8988T (cell line): ENCODE measurements around the gene HSD17B2.
"Not testable (repeated sequence)": the region's sequence is repeated elsewhere in the genome, so short reads cannot be mapped to it uniquely, and the experiment has no call there.

Source experiments
- DNase-seq: peaks from one replicate; pipeline ENCODE4 v3.0.0; 2011

The HSD17B2 gene

GRCh38 chr16:82137822-82138167 is 102.7 kb downstream of the HSD17B2 start:
- no peak for DNase-seq

- no peak for DNase-seq
These were observed 103.6 kb downstream of the HSD17B2 start for GRCh38 chr16:82138478-82139285.

- not testable (repeated sequence) for DNase-seq
These were observed 104.2 kb downstream of the HSD17B2 start for GRCh38 chr16:82139286-82139571.

DNA sequence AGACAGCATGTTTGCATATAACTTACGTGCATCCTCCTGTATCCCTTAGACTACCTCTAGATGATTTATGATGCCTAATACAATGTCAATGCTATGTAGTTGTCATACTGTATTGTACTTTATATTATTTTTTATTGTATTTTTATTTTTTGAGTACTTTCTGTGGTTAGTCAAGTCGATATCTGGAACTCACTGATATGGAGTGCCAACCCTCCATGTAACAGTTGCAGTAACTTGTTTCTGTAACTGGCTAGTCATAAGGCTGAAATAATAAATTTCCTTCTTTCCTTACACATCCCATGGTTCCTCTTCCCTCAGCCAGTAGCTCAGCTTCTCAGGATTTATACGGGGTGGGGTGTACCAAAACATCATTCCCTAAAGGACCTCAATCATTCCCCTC is 111.5 kb downstream of the HSD17B2 start:
- no peak for DNase-seq

DNA sequence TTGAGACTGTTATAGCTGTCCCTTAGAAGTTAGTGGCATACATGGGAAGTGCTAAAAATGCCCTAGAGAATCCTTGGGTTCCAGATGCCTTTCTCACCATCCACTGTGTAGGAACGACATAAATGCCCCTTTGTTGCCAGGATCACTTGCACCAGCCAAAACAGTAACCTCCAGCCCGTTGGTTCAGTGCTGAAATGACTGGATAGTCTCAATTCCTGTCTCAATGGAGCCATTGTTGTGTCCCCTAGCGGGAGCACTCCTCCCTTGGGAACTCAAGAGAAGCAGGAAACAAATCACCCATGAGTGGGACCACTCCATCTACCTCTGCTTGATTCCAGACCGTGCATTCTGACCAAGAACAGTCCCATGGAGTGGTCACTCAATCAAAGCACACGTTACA is 111.9 kb downstream of the HSD17B2 start:
- no peak for DNase-seq

GRCh38 chr16:82147546-82147945 is 112.5 kb downstream of the HSD17B2 start:
- no peak for DNase-seq
